Stimulated activated CD4-positive, alpha-beta T cell treated with anti-CD3 and anti-CD28 coated beads, Interleukin-1b, Interleukin-23, amount 100 ng/mL, for 4 hours (primary cell): ENCODE measurements around the gene TM4SF20.

Source experiments
- DNase-seq, 2 donors: peaks; one replicate each; pipeline ENCODE4 v3.0.0-alpha.2; 2020; ENCODE audit warnings: low read depth in 2 of 2

TM4SF20 gene

GRCh38 chr2:227379095-227379494 lies at the start of gene TM4SF20:
TM4SF20 (minus strand) TSS chr2:227379306; CDS start chr2:227379268, 38 bp downstream.
- DNase-seq = no peak

- DNase-seq = no peak
Measured at GRCh38 chr2:227428731-227429285, 49.7 kb upstream of the TM4SF20 start.

GRCh38 chr2:227423656-227424499 lies 44.8 kb upstream of the TM4SF20 start:
- DNase-seq = no peak

- DNase-seq = no peak
Measured at GRCh38 chr2:227420087-227421052, 41.3 kb upstream of the TM4SF20 start.

GRCh38 chr2:227416701-227417100 lies 37.6 kb upstream of the TM4SF20 start:
- DNase-seq = no peak

- no peak for DNase-seq
Measured at GRCh38 chr2:227415538-227416424, 36.7 kb upstream of the TM4SF20 start.

GRCh38 chr2:227414846-227415245 lies 35.7 kb upstream of the TM4SF20 start:
- DNase-seq = no peak

- no peak for DNase-seq
Measured at GRCh38 chr2:227413371-227413770, 34.3 kb upstream of the TM4SF20 start.

GRCh38 chr2:227412877-227413276 lies 33.8 kb upstream of the TM4SF20 start:
- DNase-seq = no peak

- no peak for DNase-seq
Measured at GRCh38 chr2:227411990-227412350, 32.9 kb upstream of the TM4SF20 start.

- DNase-seq = peak; percentile 18 to 32
Measured at GRCh38 chr2:227411320-227411989, 32.3 kb upstream of the TM4SF20 start.

- DNase-seq = no peak
Measured at GRCh38 chr2:227410191-227410590, 31.1 kb upstream of the TM4SF20 start.

- DNase-seq = no peak
Measured at GRCh38 chr2:227407591-227408151, 28.6 kb upstream of the TM4SF20 start.

GRCh38 chr2:227406177-227407031 lies 27.3 kb upstream of the TM4SF20 start:
- DNase-seq = no peak

- DNase-seq = no peak
Measured at GRCh38 chr2:227404585-227405271, 25.6 kb upstream of the TM4SF20 start.

GRCh38 chr2:227402959-227403358 lies 23.9 kb upstream of the TM4SF20 start:
- DNase-seq = no peak

GRCh38 chr2:227402321-227402720 lies 23.2 kb upstream of the TM4SF20 start:
- no peak for DNase-seq

- DNase-seq = no peak
Measured at GRCh38 chr2:227401550-227401949, 22.4 kb upstream of the TM4SF20 start.
